Body of pancreas (tissue), 4 donors: ENCODE measurements around the gene CDH10. TPM values are rescaled to one million over a fixed set of nuclear protein-coding genes. Genes with fewer than 3 reads are reported as not detected.

Source experiments
- ATAC-seq: fragments of 150-250 bp; one replicate; pipeline ENCODE4 v1.9.1; 2016
- DNase-seq, 4 donors: peaks; one replicate each; pipeline ENCODE4 v3.0.0-alpha.2; 2019
- H3K27ac ChIP-seq, 4 donors: fragments of 200-600 bp; sonication (generic); 1 replicate in 3 of 4; 2 replicates in 1 of 4; pipeline versions ENCODE4 v1.5.1 to v1.6.1; 2016 to 2019; ENCODE audit warnings: mild to moderate bottlenecking in 1 of 4, mixed read lengths in 1 of 4, moderate library complexity in 1 of 4
- H3K27me3 ChIP-seq, 2 donors: fragments of 200-600 bp; sonication (generic); one replicate each; pipeline ENCODE4 v1.6.0; 2016; ENCODE audit warnings: mild to moderate bottlenecking in 1 of 2
- H3K36me3 ChIP-seq, 2 donors: fragments of 200-600 bp; sonication (generic); replicated peaks in 1 of 2; 2 replicates each; pipeline ENCODE4 v1.5.1; 2016; ENCODE audit warnings: low read depth in 2 of 2; ENCODE audit not compliant: insufficient read depth in 1 of 2
- H3K4me1 ChIP-seq: fragments of 200-600 bp; sonication (generic); one replicate; pipeline ENCODE4 v1.6.0; 2016
- H3K4me3 ChIP-seq, 2 donors: fragments of 200-600 bp; sonication (generic); 1 replicate in 1 of 2; 2 replicates in 1 of 2; pipeline ENCODE4 v1.5.1; 2016 to 2019
- H3K9me3 ChIP-seq, 3 donors: fragments of 200-600 bp; sonication (generic); 1 replicate in 2 of 3; 2 replicates in 1 of 3; pipeline ENCODE4 v1.5.1; 2016
- CTCF ChIP-seq, 7 experiments: fragments of 450-650 bp in 4 of 7; fragments of 200-600 bp in 3 of 7; sonication (generic) in 3 of 7; IDR thresholded peaks; one replicate each; pipeline ENCODE4 v1.5.1; 2016 to 2019; ENCODE audit warnings: antibody characterized with exemption in 7 of 7
- POLR2A ChIP-seq, 3 donors: fragments of 450-650 bp; IDR thresholded peaks; one replicate each; pipeline ENCODE4 v1.6.1; 2016; ENCODE audit warnings: antibody characterized with exemption in 3 of 3, mild to moderate bottlenecking in 2 of 3
- WGBS, 2 donors: methylation state at CpG; one replicate each; pipeline ENCODE4 v1.1.5; 2017; 5-methylcytosine and 5-hydroxymethylcytosine counted together
- intact Hi-C: fragments of 100-400 bp; cut with DNase I; formaldehyde crosslinking; loops from one replicate; pipeline ENCODE4 v1.15.1; 2023
- small RNA-seq: library from RNA; depleted of rRNA; stranded (forward); fragments of <200 nt; gene quantifications from one replicate; pipeline ENCODE3, GENCODE V24; 2016
- total RNA-seq, 2 donors: library from RNA; depleted of rRNA; stranded (reverse); fragments of >200 nt; gene quantifications; one replicate each; pipeline ENCODE4 v1.1.0, GENCODE V29; 2016

Gene CDH10
- total RNA-seq, 2 donors from 2014 or later, result 0.26 TPM; not detected in 1

DNA sequence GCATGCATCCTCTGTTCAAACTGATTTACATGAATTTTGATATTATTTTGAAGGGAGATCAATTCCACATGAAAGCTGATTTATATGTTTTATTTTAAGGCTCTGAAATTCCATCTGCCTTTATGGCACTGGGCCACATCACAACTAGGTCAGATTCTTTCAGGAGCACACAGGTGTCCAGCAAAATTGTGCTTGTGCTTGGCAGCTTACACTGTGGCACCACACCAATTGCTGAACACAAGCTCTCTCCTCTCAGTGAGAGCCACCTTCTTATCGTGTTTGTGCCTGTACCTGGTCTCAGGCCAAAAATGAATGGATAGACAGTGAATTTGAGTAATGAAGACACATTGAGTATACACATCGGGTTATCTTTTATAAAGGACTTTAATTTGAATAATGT lies 200.4 kb downstream of the CDH10 start:
- Histone ChIP-seq H3K4me1 (no peaks in the 10 kb centered on the region), H3K9me3 (no peaks in the 10 kb centered on the region), H3K4me3 (no peak overlapping the region), H3K36me3 (no peaks in the 10 kb centered on the region), H3K27me3 (no peaks in the 10 kb centered on the region), H3K27ac (no peak overlapping the region)
- WGBS, 2 donors, result 21% methylated on average over 2 of the region's 2 CpGs
- intact Hi-C loops, result no loop called here
- ATAC-seq, result no peak
- no peak for TF ChIP-seq CTCF (IDR thresholded peaks at IDR 0.05)
- TF ChIP-seq POLR2A (IDR thresholded peaks at IDR 0.05), result no peak
- DNase-seq, result no peak

GRCh38 chr5:24439465-24439864 lies 205.3 kb downstream of the CDH10 start:
- Histone ChIP-seq H3K4me3 (no peak overlapping the region), H3K9me3 (no peaks in the 10 kb centered on the region), H3K27me3 (no peaks in the 10 kb centered on the region), H3K36me3 (no peaks in the 10 kb centered on the region), H3K27ac (no peak overlapping the region), H3K4me1 (no peaks in the 10 kb centered on the region)
- WGBS, 2 donors, result 52 to 53% methylated on average over 2 of the region's 2 CpGs
- no peak for ATAC-seq
- intact Hi-C loops, result no loop called here
- DNase-seq, result no peak
- TF ChIP-seq POLR2A (IDR thresholded peaks at IDR 0.05), result no peak
- TF ChIP-seq CTCF (IDR thresholded peaks at IDR 0.05), result no peak

Small RNA genes within 50 kb of the gene (small RNA-seq; reads per million reads assigned to genes)
- gene AC091885.1 (not detected), gene RF00017 (not detected)
